ENCODE results near the gene CAMLG. TPM values are rescaled to one million over a fixed set of nuclear protein-coding genes. Genes with fewer than 3 reads are reported as not detected.

Gene CAMLG
- total and polyA plus RNA-seq, 2 of the 13 experiments (the other 11 are each of a cell fraction or from before 2014, with no cell fraction given): 14.2 to 19.8 TPM

DNA sequence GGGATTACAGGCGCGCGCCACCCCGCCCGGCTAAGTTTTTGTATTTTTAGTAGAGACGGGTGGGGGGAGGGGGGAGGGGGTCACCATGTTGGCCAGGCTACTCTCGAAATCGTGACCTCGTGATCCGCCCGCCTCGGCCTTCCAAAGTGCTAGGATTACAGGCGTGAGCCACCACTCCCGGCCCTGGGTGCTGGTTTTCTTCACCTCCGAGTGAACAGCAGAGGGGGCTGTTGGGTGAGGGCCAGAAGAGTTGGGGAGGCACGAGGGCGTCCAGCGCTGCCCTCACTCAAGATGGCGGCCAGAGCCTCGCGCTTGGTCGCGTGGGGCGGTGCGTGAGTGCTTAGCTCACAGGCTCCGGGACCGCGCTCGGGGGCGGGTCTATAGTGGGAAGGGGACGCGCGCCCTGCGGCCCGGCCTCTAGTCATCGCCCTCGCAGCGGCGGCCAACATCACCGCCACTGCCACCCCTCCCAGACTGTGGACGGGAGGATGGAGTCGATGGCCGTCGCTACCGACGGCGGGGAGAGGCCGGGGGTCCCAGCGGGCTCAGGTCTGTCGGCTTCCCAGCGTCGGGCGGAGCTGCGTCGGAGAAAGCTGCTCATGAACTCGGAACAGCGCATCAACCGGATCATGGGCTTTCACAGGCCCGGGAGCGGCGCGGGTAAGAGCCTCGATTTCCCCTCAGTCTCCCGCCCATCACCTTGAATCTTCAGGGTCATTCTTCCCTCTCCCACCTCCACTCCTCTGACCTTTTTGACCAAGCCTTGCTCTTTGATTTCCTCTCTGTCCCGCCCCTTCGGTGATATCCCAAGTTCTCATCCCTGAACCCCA is at the start of gene CAMLG (continued):
- TF ChIP-seq TOE1 (CRISPR knock-in tag; IDR thresholded peaks at IDR 0.05) (no peak), ZNF3 (CRISPR knock-in tag; IDR thresholded peaks at IDR 0.05) (no peak), HOXA5 (CRISPR knock-in tag; IDR thresholded peaks at IDR 0.05) (peak; percentile 82; the same call in 1 of the 2 replicates), ZBTB20 (CRISPR knock-in tag; IDR thresholded peaks at IDR 0.05; ENCODE audit: borderline replicate concordance, low read depth) (no peak; the same call in 1 of the 2 replicates), ZNF263 (CRISPR knock-in tag; IDR thresholded peaks at IDR 0.05) (0 out of 2 replicates have a peak, but pooled peaks have one; percentile 46), ZNF143 (CRISPR knock-in tag; IDR thresholded peaks at IDR 0.05) (peak; percentile 77; the same call in 1 of the 2 replicates), ZNF354B (CRISPR knock-in tag; IDR thresholded peaks at IDR 0.05) (0 out of 2 replicates have a peak, but pooled peaks have one; percentile 20), NCOA2 (CRISPR knock-in tag; IDR thresholded peaks at IDR 0.05) (peak; percentile 64), MXI1 (IDR thresholded peaks at IDR 0.05; ENCODE audit: borderline replicate concordance, low read depth, low read length) (peak; percentile 94; the same call in 2 of the 3 replicates), SNRNP70 (IDR thresholded peaks at IDR 0.05; ENCODE audit: low read depth, low read length) (no peak), RORA (CRISPR knock-in tag; IDR thresholded peaks at IDR 0.05) (no peak), SOX6 (IDR thresholded peaks at IDR 0.05) (no peak), SOX6 (CRISPR knock-in tag; IDR thresholded peaks at IDR 0.05) (peak; percentile 82)
- TF ChIP-seq, protein P1, sequence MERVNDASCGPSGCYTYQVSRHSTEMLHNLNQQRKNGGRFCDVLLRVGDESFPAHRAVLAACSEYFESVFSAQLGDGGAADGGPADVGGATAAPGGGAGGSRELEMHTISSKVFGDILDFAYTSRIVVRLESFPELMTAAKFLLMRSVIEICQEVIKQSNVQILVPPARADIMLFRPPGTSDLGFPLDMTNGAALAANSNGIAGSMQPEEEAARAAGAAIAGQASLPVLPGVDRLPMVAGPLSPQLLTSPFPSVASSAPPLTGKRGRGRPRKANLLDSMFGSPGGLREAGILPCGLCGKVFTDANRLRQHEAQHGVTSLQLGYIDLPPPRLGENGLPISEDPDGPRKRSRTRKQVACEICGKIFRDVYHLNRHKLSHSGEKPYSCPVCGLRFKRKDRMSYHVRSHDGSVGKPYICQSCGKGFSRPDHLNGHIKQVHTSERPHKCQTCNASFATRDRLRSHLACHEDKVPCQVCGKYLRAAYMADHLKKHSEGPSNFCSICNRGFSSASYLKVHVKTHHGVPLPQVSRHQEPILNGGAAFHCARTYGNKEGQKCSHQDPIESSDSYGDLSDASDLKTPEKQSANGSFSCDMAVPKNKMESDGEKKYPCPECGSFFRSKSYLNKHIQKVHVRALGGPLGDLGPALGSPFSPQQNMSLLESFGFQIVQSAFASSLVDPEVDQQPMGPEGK (CRISPR knock-in tag; IDR thresholded peaks at IDR 0.05): peak; percentile 92
- TF ChIP-seq, protein P2, sequence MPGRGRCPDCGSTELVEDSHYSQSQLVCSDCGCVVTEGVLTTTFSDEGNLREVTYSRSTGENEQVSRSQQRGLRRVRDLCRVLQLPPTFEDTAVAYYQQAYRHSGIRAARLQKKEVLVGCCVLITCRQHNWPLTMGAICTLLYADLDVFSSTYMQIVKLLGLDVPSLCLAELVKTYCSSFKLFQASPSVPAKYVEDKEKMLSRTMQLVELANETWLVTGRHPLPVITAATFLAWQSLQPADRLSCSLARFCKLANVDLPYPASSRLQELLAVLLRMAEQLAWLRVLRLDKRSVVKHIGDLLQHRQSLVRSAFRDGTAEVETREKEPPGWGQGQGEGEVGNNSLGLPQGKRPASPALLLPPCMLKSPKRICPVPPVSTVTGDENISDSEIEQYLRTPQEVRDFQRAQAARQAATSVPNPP (CRISPR knock-in tag; IDR thresholded peaks at IDR 0.05): peak; percentile 82; the same call in 1 of the 2 replicates
- TF ChIP-seq, protein P3, sequence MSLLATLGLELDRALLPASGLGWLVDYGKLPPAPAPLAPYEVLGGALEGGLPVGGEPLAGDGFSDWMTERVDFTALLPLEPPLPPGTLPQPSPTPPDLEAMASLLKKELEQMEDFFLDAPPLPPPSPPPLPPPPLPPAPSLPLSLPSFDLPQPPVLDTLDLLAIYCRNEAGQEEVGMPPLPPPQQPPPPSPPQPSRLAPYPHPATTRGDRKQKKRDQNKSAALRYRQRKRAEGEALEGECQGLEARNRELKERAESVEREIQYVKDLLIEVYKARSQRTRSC (CRISPR knock-in tag; IDR thresholded peaks at IDR 0.05; ENCODE audit: low read depth): peak; percentile 77; the same call in 1 of the 2 replicates
- TF ChIP-seq, protein P4, sequence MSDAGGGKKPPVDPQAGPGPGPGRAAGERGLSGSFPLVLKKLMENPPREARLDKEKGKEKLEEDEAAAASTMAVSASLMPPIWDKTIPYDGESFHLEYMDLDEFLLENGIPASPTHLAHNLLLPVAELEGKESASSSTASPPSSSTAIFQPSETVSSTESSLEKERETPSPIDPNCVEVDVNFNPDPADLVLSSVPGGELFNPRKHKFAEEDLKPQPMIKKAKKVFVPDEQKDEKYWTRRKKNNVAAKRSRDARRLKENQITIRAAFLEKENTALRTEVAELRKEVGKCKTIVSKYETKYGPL (CRISPR knock-in tag; IDR thresholded peaks at IDR 0.05): no peak
- TF ChIP-seq, protein P5, sequence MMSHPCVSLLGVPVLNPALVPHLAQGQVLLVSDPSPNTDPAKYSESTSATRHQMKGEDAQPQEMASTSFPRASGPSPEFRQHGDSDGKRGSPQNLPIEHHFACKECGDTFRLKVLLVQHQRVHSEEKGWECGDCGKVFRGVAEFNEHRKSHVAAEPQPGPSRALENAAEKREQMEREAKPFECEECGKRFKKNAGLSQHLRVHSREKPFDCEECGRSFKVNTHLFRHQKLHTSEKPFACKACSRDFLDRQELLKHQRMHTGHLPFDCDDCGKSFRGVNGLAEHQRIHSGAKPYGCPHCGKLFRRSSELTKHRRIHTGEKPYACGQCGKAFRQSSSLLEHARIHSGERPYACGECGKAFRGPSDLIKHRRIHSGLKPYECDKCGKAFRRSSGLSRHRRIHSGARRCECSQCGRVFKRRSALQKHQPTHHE (CRISPR knock-in tag; IDR thresholded peaks at IDR 0.05; ENCODE audit: borderline replicate concordance): peak; percentile 80; the same call in 1 of the 2 replicates
- TF ChIP-seq, protein P6, sequence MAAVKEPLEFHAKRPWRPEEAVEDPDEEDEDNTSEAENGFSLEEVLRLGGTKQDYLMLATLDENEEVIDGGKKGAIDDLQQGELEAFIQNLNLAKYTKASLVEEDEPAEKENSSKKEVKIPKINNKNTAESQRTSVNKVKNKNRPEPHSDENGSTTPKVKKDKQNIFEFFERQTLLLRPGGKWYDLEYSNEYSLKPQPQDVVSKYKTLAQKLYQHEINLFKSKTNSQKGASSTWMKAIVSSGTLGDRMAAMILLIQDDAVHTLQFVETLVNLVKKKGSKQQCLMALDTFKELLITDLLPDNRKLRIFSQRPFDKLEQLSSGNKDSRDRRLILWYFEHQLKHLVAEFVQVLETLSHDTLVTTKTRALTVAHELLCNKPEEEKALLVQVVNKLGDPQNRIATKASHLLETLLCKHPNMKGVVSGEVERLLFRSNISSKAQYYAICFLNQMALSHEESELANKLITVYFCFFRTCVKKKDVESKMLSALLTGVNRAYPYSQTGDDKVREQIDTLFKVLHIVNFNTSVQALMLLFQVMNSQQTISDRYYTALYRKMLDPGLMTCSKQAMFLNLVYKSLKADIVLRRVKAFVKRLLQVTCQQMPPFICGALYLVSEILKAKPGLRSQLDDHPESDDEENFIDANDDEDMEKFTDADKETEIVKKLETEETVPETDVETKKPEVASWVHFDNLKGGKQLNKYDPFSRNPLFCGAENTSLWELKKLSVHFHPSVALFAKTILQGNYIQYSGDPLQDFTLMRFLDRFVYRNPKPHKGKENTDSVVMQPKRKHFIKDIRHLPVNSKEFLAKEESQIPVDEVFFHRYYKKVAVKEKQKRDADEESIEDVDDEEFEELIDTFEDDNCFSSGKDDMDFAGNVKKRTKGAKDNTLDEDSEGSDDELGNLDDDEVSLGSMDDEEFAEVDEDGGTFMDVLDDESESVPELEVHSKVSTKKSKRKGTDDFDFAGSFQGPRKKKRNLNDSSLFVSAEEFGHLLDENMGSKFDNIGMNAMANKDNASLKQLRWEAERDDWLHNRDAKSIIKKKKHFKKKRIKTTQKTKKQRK (IDR thresholded peaks at IDR 0.05; ENCODE audit: low read length): no peak
